HEK293T (cell line): ENCODE data around the gene SAMD8.

Source experiments
- ELF4 ChIP-seq: fragments of 450-650 bp; IDR thresholded peaks from 2 replicates; pipeline ENCODE4 v1.6.1; 2017; ENCODE audit warnings: antibody characterized with exemption
- FOXA1 ChIP-seq: fragments of 450-650 bp; IDR thresholded peaks from 2 replicates; pipeline ENCODE4 v1.6.1; 2016; ENCODE audit warnings: mild to moderate bottlenecking
- FOXM1 ChIP-seq: fragments of 450-650 bp; IDR thresholded peaks from 2 replicates; pipeline ENCODE4 v1.6.1; 2017; ENCODE audit warnings: mild to moderate bottlenecking, borderline replicate concordance
- L3MBTL2 ChIP-seq: fragments of 450-650 bp; conservative IDR thresholded peaks from 2 replicates; pipeline ENCODE4 v1.6.1; 2016; ENCODE audit warnings: mild to moderate bottlenecking
- SP1 ChIP-seq: fragments of 450-650 bp; IDR thresholded peaks from 2 replicates; pipeline ENCODE4 v1.6.1; 2017

- TF ChIP-seq L3MBTL2 (no peak), FOXM1 (no peak), FOXA1 (no peak), SP1 (no peak), ELF4 (no peak)
Measured at GRCh38 chr10:75168275-75168674, 56.8 kb downstream of the SAMD8 start.
